ENCODE measurements around the gene CCSER2. TPM values are rescaled to one million over a fixed set of nuclear protein-coding genes. Genes with fewer than 3 reads are reported as not detected.

CCSER2 gene
- polyA plus RNA-seq, 1 donor (not counting 4 experiments of a cell fraction or from before 2014, with no cell fraction given): 26.7 TPM

GRCh38 chr10:84302223-84302622, 26.2 kb upstream of the CCSER2 start:
- Histone ChIP-seq H2AFZ (ENCODE audit: control insufficient read depth, low read length) (no peak overlapping the region), H4K20me1 (ENCODE audit: control insufficient read depth, extremely low read depth, insufficient read depth, low read length) (no peaks in the 10 kb centered on the region), H3K9ac (ENCODE audit: control insufficient read depth, extremely low read depth, insufficient read depth, low read length) (no peak overlapping the region), H3K9me1 (ENCODE audit: control insufficient read depth, extremely low read depth, insufficient read depth, low read length) (no peaks in the 10 kb centered on the region), H3K27ac (ENCODE audit: control insufficient read depth, insufficient read depth, low read length) (no peak overlapping the region), H3K9me3 (ENCODE audit: control insufficient read depth, low read depth, low read length) (no peaks in the 10 kb centered on the region), H3K4me2 (ENCODE audit: control insufficient read depth, extremely low read depth, insufficient read depth, low read depth, low read length) (no peak overlapping the region), H3K4me1 (ENCODE audit: control insufficient read depth, extremely low read depth, insufficient read depth, low read length) (no peaks in the 10 kb centered on the region), H3K4me3 (ENCODE audit: control insufficient read depth in 2 of 3, extremely low read depth in 1 of 3, insufficient read depth in 2 of 3, low read depth in 1 of 3, low read length in 3 of 3) (no peak overlapping the region), H3K79me2 (ENCODE audit: control insufficient read depth, insufficient read depth, low read length) (no peaks in the 10 kb centered on the region), H3K36me3 (ENCODE audit: control insufficient read depth in 2 of 2, extremely low read depth in 1 of 2, insufficient read depth in 2 of 2, low read length in 2 of 2) (no peaks in the 10 kb centered on the region), H3K27me3 (ENCODE audit: control insufficient read depth, extremely low read depth, insufficient read depth, low read length) (no peaks in the 10 kb centered on the region)
- DNase-seq (ENCODE audit: low read depth, low spot score) (no peak), FAIRE-seq (no peak)
- TF ChIP-seq CTCF (optimal IDR thresholded peaks at IDR 0.05 in 1 of 3, IDR thresholded peaks at IDR 0.05 in 1 of 3, conservative IDR thresholded peaks at IDR 0.05 in 1 of 3; ENCODE audit: extremely low read depth in 1 of 3, insufficient read depth in 2 of 3, low read length in 3 of 3): no peak
- dilution Hi-C loops (cut with MboI; ENCODE audit: extremely low pct_ligation_motif_present, low sequenced_read_pairs): no loop called here

DNA sequence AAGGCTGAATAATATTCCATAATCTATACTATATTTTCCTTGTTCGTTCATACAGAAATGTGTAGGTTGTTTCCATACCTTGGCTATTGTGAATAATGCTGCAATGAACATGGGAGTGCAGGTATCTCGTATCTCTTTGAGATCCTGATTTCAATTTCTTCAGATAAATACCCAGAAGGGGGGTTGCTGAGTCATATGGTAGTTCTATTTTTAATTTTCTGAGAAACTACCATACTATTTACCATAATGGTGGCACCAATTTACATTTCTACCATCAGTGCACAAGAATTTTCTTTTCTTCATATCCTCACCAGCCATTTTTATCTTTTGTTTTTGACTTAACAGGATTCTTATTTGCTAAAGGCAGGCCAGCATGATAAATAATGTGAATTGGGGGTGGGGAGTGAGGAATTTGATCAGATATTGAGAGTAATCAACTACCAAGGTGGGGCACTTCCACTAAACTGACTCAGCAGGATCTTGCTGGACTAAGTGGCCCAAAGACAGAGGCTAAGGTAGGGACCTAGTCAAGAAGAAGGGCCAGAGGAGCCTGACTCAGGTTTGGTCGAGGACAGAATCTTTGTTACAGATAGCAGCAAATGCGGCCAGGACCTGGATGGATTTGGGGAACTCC, 21.5 kb upstream of the CCSER2 start:
- H3K9me1 ChIP-seq (ENCODE audit: control insufficient read depth, extremely low read depth, insufficient read depth, low read length): no peaks in the 10 kb centered on the region
- dilution Hi-C loops (cut with MboI; ENCODE audit: extremely low pct_ligation_motif_present, low sequenced_read_pairs): no loop called here
- H4K20me1 ChIP-seq (ENCODE audit: control insufficient read depth, extremely low read depth, insufficient read depth, low read length): no peaks in the 10 kb centered on the region
- no peaks in the 10 kb centered on the region for H3K36me3 ChIP-seq (ENCODE audit: control insufficient read depth in 2 of 2, extremely low read depth in 1 of 2, insufficient read depth in 2 of 2, low read length in 2 of 2)
- TF ChIP-seq CTCF (optimal IDR thresholded peaks at IDR 0.05 in 1 of 3, IDR thresholded peaks at IDR 0.05 in 1 of 3, conservative IDR thresholded peaks at IDR 0.05 in 1 of 3; ENCODE audit: extremely low read depth in 1 of 3, insufficient read depth in 2 of 3, low read length in 3 of 3): no peak
- no peak for TF ChIP-seq EZH2 (IDR thresholded peaks at IDR 0.05; ENCODE audit: low read length)
- DNase-seq (ENCODE audit: low read depth, low spot score): no peak
- no peaks in the 10 kb centered on the region for H3K4me1 ChIP-seq (ENCODE audit: control insufficient read depth, extremely low read depth, insufficient read depth, low read length)
- no peak for FAIRE-seq
- H3K4me2 ChIP-seq (ENCODE audit: control insufficient read depth, extremely low read depth, insufficient read depth, low read depth, low read length): no peak overlapping the region
- H3K27ac ChIP-seq (ENCODE audit: control insufficient read depth, insufficient read depth, low read length): no peak overlapping the region
- H3K9ac ChIP-seq (ENCODE audit: control insufficient read depth, extremely low read depth, insufficient read depth, low read length): no peak overlapping the region
- no peaks in the 10 kb centered on the region for H3K79me2 ChIP-seq (ENCODE audit: control insufficient read depth, insufficient read depth, low read length)
- H3K9me3 ChIP-seq (ENCODE audit: control insufficient read depth, low read depth, low read length): no peaks in the 10 kb centered on the region
- no peak overlapping the region for H2AFZ ChIP-seq (ENCODE audit: control insufficient read depth, low read length)
- no peak overlapping the region for H3K4me3 ChIP-seq (ENCODE audit: control insufficient read depth in 2 of 3, extremely low read depth in 1 of 3, insufficient read depth in 2 of 3, low read depth in 1 of 3, low read length in 3 of 3)
- H3K27me3 ChIP-seq (ENCODE audit: control insufficient read depth, extremely low read depth, insufficient read depth, low read length): no peaks in the 10 kb centered on the region
